GM12878 (cell line): ENCODE data around the gene CACNA1A.

Source experiments
- CBX5 ChIP-seq: sonication (generic); IDR thresholded peaks from 2 replicates; pipeline ENCODE4 v1.6.1; 2016; ENCODE audit warnings: low read depth, moderate library complexity, mild to moderate bottlenecking, inconsistent platforms
- EZH2 ChIP-seq: IDR thresholded peaks from 2 replicates; pipeline ENCODE4 v1.6.1; 2012; ENCODE audit warnings: low read depth, mild to moderate bottlenecking, control low read depth, inconsistent platforms, low read length, borderline replicate concordance; ENCODE audit not compliant: control insufficient read depth
- JUND ChIP-seq: IDR thresholded peaks from 2 replicates; pipeline ENCODE4 v1.6.1; 2012; ENCODE audit warnings: low read depth, mild to moderate bottlenecking, low read length, improper control_type of control experiment, moderate library complexity
- PAX8 ChIP-seq: fragments of 450-650 bp; IDR thresholded peaks from 2 replicates; pipeline ENCODE4 v1.6.1; 2017; ENCODE audit warnings: mild to moderate bottlenecking, moderate library complexity
- POLR2A ChIP-seq: IDR thresholded peaks from 2 replicates; pipeline ENCODE4 v1.6.1; 2011; ENCODE audit warnings: low read depth, mild to moderate bottlenecking, low read length
- POLR2AphosphoS5 ChIP-seq: IDR thresholded peaks from 2 replicates; pipeline ENCODE4 v1.6.1; 2011; ENCODE audit warnings: mild to moderate bottlenecking, low read length, inconsistent platforms
- RAD21 ChIP-seq: IDR thresholded peaks from 2 replicates; pipeline ENCODE4 v1.6.1; 2011; ENCODE audit warnings: mild to moderate bottlenecking, low read depth, low read length, moderate library complexity; ENCODE audit not compliant: insufficient read depth
- RAD51 ChIP-seq: fragments of 450-650 bp; IDR thresholded peaks from 2 replicates; pipeline ENCODE4 v1.6.1; 2016; ENCODE audit warnings: moderate library complexity, mild to moderate bottlenecking, inconsistent platforms
- SRF ChIP-seq, 2 experiments: IDR thresholded peaks; 2 replicates each; pipeline ENCODE4 v1.6.1; 2011; ENCODE audit warnings: low read depth in 2 of 2, low read length in 2 of 2, mild to moderate bottlenecking in 1 of 2, moderate library complexity in 1 of 2
- YY1 ChIP-seq: IDR thresholded peaks from 2 replicates; pipeline ENCODE4 v1.6.1; 2011; ENCODE audit warnings: low read depth, mild to moderate bottlenecking, low read length
- ZZZ3 ChIP-seq: IDR thresholded peaks from 2 replicates; pipeline ENCODE4 v1.6.1; 2011; ENCODE audit warnings: low read depth; ENCODE audit not compliant: control insufficient read depth, insufficient read length
- TF ChIP-seq, protein P1 (sequence below): IDR thresholded peaks from 2 replicates; pipeline ENCODE4 v1.6.1; 2012; ENCODE audit warnings: low read length, inconsistent platforms
- TF ChIP-seq, protein P2 (sequence below): fragments of 450-650 bp; IDR thresholded peaks from 2 replicates; pipeline ENCODE4 v1.6.1; 2014; ENCODE audit warnings: mild to moderate bottlenecking
- TF ChIP-seq, protein P3 (sequence below), 3 experiments: IDR thresholded peaks in 2 of 3; conservative IDR thresholded peaks in 1 of 3; 2 replicates each; pipeline ENCODE4 v1.5.1; 2011; ENCODE audit warnings: low read depth in 3 of 3, low read length in 3 of 3, mild to moderate bottlenecking in 3 of 3, control low read depth in 2 of 3, moderate library complexity in 2 of 3, inconsistent platforms in 1 of 3, mixed read lengths in 1 of 3; ENCODE audit not compliant: control insufficient read depth in 2 of 3, insufficient read depth in 1 of 3; ENCODE audit errors: extremely low read depth in 1 of 3

DNA sequence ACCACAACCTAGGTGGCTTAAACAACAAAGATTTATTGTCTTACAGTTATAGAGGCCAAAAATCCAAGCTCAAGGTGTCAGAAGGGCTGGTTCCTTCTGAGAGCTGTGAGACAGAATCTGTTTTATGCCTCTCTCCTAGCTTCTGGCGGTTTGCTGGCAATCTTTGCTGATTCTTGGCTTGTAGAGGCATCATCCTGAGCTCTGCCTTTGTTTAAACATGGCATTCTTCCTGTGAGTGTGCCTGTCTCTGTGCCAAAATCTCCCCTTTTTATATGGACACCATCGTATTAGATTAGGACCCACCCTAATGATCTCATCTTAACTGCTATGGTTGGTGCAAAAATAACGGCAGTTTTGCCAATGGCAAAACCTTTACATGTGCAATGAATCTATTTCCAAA, 169.1 kb downstream of the CACNA1A start:
- no peak for TF ChIP-seq PAX8
- TF ChIP-seq POLR2A = no peak
- TF ChIP-seq ZZZ3 = no peak
- TF ChIP-seq YY1 = no peak
- TF ChIP-seq POLR2AphosphoS5 = no peak
- no peak for TF ChIP-seq RAD21
- no peak for TF ChIP-seq EZH2
- no peak for TF ChIP-seq RAD51
- TF ChIP-seq SRF (IDR thresholded peaks at IDR 0.05; ENCODE audit: low read depth in 2 of 2, low read length in 2 of 2) = no peak
- TF ChIP-seq, protein P1, sequence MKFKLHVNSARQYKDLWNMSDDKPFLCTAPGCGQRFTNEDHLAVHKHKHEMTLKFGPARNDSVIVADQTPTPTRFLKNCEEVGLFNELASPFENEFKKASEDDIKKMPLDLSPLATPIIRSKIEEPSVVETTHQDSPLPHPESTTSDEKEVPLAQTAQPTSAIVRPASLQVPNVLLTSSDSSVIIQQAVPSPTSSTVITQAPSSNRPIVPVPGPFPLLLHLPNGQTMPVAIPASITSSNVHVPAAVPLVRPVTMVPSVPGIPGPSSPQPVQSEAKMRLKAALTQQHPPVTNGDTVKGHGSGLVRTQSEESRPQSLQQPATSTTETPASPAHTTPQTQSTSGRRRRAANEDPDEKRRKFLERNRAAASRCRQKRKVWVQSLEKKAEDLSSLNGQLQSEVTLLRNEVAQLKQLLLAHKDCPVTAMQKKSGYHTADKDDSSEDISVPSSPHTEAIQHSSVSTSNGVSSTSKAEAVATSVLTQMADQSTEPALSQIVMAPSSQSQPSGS = no peak
- no peak for TF ChIP-seq CBX5
- TF ChIP-seq, protein P2, sequence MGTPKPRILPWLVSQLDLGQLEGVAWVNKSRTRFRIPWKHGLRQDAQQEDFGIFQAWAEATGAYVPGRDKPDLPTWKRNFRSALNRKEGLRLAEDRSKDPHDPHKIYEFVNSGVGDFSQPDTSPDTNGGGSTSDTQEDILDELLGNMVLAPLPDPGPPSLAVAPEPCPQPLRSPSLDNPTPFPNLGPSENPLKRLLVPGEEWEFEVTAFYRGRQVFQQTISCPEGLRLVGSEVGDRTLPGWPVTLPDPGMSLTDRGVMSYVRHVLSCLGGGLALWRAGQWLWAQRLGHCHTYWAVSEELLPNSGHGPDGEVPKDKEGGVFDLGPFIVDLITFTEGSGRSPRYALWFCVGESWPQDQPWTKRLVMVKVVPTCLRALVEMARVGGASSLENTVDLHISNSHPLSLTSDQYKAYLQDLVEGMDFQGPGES = no peak
- TF ChIP-seq, protein P3, sequence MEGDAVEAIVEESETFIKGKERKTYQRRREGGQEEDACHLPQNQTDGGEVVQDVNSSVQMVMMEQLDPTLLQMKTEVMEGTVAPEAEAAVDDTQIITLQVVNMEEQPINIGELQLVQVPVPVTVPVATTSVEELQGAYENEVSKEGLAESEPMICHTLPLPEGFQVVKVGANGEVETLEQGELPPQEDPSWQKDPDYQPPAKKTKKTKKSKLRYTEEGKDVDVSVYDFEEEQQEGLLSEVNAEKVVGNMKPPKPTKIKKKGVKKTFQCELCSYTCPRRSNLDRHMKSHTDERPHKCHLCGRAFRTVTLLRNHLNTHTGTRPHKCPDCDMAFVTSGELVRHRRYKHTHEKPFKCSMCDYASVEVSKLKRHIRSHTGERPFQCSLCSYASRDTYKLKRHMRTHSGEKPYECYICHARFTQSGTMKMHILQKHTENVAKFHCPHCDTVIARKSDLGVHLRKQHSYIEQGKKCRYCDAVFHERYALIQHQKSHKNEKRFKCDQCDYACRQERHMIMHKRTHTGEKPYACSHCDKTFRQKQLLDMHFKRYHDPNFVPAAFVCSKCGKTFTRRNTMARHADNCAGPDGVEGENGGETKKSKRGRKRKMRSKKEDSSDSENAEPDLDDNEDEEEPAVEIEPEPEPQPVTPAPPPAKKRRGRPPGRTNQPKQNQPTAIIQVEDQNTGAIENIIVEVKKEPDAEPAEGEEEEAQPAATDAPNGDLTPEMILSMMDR (IDR thresholded peaks at IDR 0.05 in 2 of 3, conservative IDR thresholded peaks at IDR 0.05 in 1 of 3; ENCODE audit: control insufficient read depth in 2 of 3, extremely low read depth in 1 of 3, insufficient read depth in 1 of 3, low read depth in 3 of 3, low read length in 3 of 3) = no peak
- TF ChIP-seq JUND = no peak
